Common myeloid progenitor, CD34-positive (primary cell): Measurements from ENCODE around the gene ADIPOR2.
"Not testable (repeated sequence)": the region's sequence is repeated elsewhere in the genome, so short reads cannot be mapped to it uniquely, and the experiment has no call there.

Experiments used
- CTCF ChIA-PET: fragments of 350-600 bp; sonication (Branson Sonifier 250); formaldehyde crosslinking; loops from one replicate; lab custom pipeline; 2021; ENCODE audit warnings: antibody characterized with exemption; lab: Charles Lee
- POLR2A ChIA-PET: fragments of 350-600 bp; sonication (Branson Sonifier 250); formaldehyde crosslinking; loops from one replicate; lab custom pipeline; 2021; ENCODE audit warnings: antibody characterized with exemption; lab: Charles Lee
- DNase-seq, 3 donors: peaks; one replicate each; pipeline versions ENCODE4 v3.0.0 to v3.0.0-alpha.2; 2013
- H3K27ac ChIP-seq, 2 experiments: 1 replicate in 1 of 2; 2 replicates in 1 of 2; pipeline ENCODE4 v1.7.0; 2013; ENCODE audit warnings: inconsistent platforms in 2 of 2, low read length in 2 of 2, mild to moderate bottlenecking in 2 of 2, low read depth in 1 of 2, moderate library complexity in 1 of 2; ENCODE audit not compliant: severe bottlenecking in 2 of 2, insufficient read depth in 1 of 2, poor library complexity in 1 of 2
- H3K27me3 ChIP-seq, 5 experiments: replicated peaks in 2 of 5; 1 replicate in 3 of 5; 2 replicates in 2 of 5; pipeline versions ENCODE4 v1.6.1 to v1.7.0; 2013; ENCODE audit warnings: low read length in 4 of 5, mild to moderate bottlenecking in 2 of 5, moderate library complexity in 2 of 5, inconsistent platforms in 1 of 5; ENCODE audit not compliant: insufficient read depth in 5 of 5, control insufficient read depth in 4 of 5
- H3K36me3 ChIP-seq, 4 experiments: 1 replicate in 2 of 4; 2 replicates in 2 of 4; pipeline versions ENCODE4 v1.6.1 to v1.7.0; 2013; ENCODE audit warnings: low read length in 3 of 4, control low read depth in 1 of 4, mild to moderate bottlenecking in 1 of 4; ENCODE audit not compliant: control insufficient read depth in 4 of 4, insufficient read depth in 4 of 4
- H3K4me1 ChIP-seq, 4 experiments: 1 replicate in 3 of 4; 2 replicates in 1 of 4; pipeline versions ENCODE4 v1.6.1 to v1.7.1; 2013; ENCODE audit warnings: low read length in 3 of 4, mild to moderate bottlenecking in 3 of 4, control low read depth in 1 of 4, inconsistent platforms in 1 of 4, moderate library complexity in 1 of 4; ENCODE audit not compliant: control insufficient read depth in 4 of 4, insufficient read depth in 4 of 4; ENCODE audit errors: control extremely low read depth in 1 of 4
- H3K4me3 ChIP-seq, 7 experiments: 1 replicate in 4 of 7; 2 replicates in 3 of 7; pipeline versions ENCODE4 v1.5.1 to v1.7.0; 2013; ENCODE audit warnings: mild to moderate bottlenecking in 7 of 7, low read length in 6 of 7, moderate library complexity in 6 of 7, inconsistent platforms in 2 of 7, low read depth in 2 of 7, control low read depth in 1 of 7; ENCODE audit not compliant: insufficient read depth in 4 of 7, control insufficient read depth in 1 of 7; ENCODE audit errors: extremely low read depth in 1 of 7
- H3K9me3 ChIP-seq, 5 experiments: 1 replicate in 4 of 5; 2 replicates in 1 of 5; pipeline versions ENCODE4 v1.6.1 to v1.7.1; 2013; ENCODE audit warnings: low read length in 4 of 5, mild to moderate bottlenecking in 2 of 5, inconsistent platforms in 1 of 5, low read depth in 1 of 5, moderate library complexity in 1 of 5; ENCODE audit not compliant: control insufficient read depth in 4 of 5, insufficient read depth in 2 of 5; ENCODE audit errors: control extremely low read depth in 1 of 5
- WGBS: methylation state at CpG from one replicate; pipeline ENCODE4 v1.1.5; 2013; ENCODE audit not compliant: insufficient coverage; 5-methylcytosine and 5-hydroxymethylcytosine counted together

ADIPOR2 gene

DNA sequence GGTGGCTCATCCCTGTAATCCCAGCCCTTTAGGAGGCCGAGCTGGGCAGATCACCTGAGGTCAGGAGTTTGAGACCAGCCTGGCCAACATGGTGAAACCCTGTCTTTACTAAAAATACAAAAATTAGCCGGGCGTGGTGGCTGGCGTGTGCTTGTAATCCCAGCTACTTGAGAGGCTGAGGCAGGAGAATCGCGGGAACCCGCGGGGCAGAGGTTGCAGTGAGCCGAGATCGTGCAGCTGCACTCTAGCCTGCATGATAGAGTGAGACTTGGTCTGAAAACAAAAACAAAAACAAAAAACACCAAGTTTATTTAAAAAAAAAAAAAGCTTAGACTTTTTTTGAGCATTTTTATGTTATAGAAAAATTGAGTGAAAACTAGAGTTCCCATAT, 40.8 kb downstream of the ADIPOR2 start:
- CTCF ChIA-PET, result interaction anchor here (1.0 kb wide), 1 partner anchor 15 kb away, joined by 3 read pairs; no protein-coding TSS in a partner anchor
- H3K4me1 ChIP-seq, H3K27ac ChIP-seq, DNase-seq, H3K9me3 ChIP-seq, H3K4me3 ChIP-seq, H3K36me3 ChIP-seq, POLR2A ChIA-PET, H3K27me3 ChIP-seq: not testable (repeated sequence)
- WGBS, result 99% methylated on average over 9 of the region's 10 CpGs

DNA sequence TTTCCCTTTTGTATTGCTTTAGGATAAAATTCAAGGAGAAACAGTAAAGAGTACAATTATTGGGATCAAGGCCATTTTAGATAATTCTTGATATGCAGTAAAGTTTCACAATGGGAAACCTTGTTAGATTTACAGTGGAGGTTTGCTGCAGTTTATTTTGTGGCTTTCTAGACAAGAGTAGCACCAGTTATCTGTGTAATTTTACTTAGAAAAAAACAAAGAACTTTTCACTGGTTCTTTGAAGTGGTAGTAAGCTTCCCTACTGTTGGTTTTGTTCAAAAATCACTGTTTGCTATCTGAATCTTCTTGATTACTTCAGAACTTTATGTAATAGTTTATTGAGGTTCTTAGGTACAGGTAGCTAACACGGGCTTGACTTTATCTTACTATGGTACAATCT, 42.0 kb downstream of the ADIPOR2 start:
- Histone ChIP-seq H3K36me3 (peaks cover 0 to 4% (median 1%) of the 10 kb centered on the region in 4 experiments), H3K4me3 (no peak overlapping the region), H3K4me1 (no peaks in the 10 kb centered on the region), H3K9me3 (no peaks in the 10 kb centered on the region), H3K27ac (no peak overlapping the region), H3K27me3 (no peaks in the 10 kb centered on the region)
- CTCF ChIA-PET, result interaction anchor here (1.3 kb wide), 1 partner anchor 80 kb away, joined by 4 read pairs; no protein-coding TSS in a partner anchor
- no peak for DNase-seq
- POLR2A ChIA-PET, result no interaction called here
- no CpG with 5 or more reads among the region's 1 CpG for WGBS

DNA sequence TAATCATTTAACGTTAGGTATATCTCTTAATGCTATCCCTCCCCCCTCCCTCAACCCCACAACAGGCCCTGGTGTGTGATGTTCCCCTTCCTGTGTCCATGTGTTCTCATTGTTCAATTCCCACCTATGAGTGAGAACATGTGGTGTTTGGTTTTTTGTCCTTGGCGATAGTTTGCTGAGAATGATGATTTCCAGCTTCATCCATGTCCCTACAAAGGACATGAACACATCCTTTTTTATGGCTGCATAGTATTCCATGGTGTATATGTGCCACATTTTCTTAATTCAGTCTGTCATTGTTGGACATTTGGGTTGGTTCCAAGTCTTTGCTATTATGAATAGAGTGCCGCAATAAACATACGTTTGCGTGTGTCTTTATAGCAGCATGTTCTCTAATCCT, 42.8 kb downstream of the ADIPOR2 start:
- H3K4me1 ChIP-seq, H3K36me3 ChIP-seq, POLR2A ChIA-PET, H3K4me3 ChIP-seq, H3K27me3 ChIP-seq, DNase-seq, H3K9me3 ChIP-seq, H3K27ac ChIP-seq: not testable (repeated sequence)
- no CpG with 5 or more reads among the region's 5 CpGs for WGBS
- CTCF ChIA-PET, result interaction anchor here (1.3 kb wide), 1 partner anchor 81 kb away, joined by 4 read pairs; no protein-coding TSS in a partner anchor

DNA sequence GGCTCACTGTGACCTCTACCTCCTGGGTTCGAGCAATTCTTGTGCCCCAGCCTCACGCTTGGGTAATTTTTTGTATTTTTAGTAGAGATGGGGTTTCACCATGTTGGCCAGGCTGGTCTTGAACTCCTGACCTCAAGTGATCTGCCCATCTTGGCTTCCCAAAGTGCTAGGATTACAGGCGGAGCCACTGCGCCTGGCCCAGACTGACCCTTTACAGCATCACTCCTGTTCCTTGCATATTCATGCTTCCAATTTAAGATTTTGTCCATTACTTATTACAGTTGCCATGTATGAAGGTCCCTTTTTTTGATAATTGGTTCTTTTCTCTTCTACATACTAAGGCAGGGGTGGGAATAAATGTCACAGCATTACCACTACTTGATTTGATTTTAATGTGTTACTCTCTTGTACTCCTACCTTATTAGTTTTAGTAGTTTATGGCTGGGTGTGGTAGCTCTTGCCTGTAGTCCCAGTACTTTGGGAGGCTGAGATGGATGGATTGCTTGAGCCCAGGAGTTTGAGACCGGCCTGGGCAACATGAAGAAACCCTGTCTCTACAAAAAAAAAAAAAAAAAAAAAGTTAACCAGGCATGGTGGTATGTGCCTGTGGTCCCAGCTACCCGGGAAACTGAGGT, 46.9 kb downstream of the ADIPOR2 start:
- 93% methylated on average over 4 of the region's 6 CpGs for WGBS
- H3K4me1 ChIP-seq, result peaks cover 0 to 6% (median 0%) of the 10 kb centered on the region in 4 experiments
- no peak overlapping the region for H3K27ac ChIP-seq
- no peaks in the 10 kb centered on the region for H3K27me3 ChIP-seq
- no peaks in the 10 kb centered on the region for H3K9me3 ChIP-seq
- no peak for DNase-seq
- POLR2A ChIA-PET, result no interaction called here
- H3K4me3 ChIP-seq, result no peak overlapping the region
- H3K36me3 ChIP-seq, result peaks cover 0 to 2% (median 0%) of the 10 kb centered on the region in 4 experiments
- CTCF ChIA-PET, result no interaction called here

DNA sequence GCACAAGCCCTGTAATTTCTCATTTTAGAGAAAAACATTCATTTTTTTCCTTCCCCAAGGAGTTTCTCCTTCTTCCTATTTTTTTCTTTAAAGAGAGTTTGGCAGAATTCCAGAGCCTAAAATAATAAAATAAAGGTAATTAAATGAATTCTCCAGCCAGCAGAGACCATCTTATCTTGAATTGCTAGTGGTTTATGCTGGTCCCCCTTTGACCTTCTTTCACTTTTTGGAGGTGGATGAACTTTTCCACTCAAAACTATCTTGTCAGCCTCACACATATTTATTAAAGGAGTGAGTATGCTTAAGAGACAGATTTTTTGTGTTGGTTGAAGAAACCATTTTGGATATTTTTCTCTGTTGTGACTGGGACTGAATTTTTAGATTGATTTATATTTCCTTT, 47.6 kb downstream of the ADIPOR2 start:
- H3K27me3 ChIP-seq, result no peaks in the 10 kb centered on the region
- H3K9me3 ChIP-seq, result no peaks in the 10 kb centered on the region
- POLR2A ChIA-PET, result no interaction called here
- DNase-seq, result no peak
- H3K27ac ChIP-seq, result no peak overlapping the region
- CTCF ChIA-PET, result no interaction called here
- no peak overlapping the region for H3K4me3 ChIP-seq
- H3K36me3 ChIP-seq, result peaks cover 0 to 2% (median 0%) of the 10 kb centered on the region in 4 experiments
- H3K4me1 ChIP-seq, result peaks cover 0 to 6% (median 0%) of the 10 kb centered on the region in 4 experiments

DNA sequence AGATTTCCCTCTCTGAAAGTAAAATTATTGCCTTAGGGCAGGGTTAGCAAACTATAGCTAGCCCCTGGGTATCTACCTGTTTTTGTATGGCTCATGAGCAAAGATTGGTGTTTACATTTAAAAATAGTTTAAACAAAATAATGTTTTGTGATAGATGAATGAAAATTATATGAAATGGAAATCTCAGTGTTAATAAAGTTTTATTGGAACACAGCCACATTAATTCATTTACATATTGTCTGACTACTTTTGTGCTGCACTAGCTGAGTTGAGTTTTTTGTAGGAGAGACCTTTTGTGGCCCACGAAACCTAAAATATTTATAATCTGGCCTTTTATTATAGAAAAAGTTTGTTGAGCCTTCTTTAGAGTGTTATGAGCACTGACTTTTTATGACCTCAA, 48.5 kb downstream of the ADIPOR2 start:
- POLR2A ChIA-PET, result no interaction called here
- Histone ChIP-seq H3K36me3 (peaks cover 0 to 2% (median 0%) of the 10 kb centered on the region in 4 experiments), H3K27me3 (no peaks in the 10 kb centered on the region), H3K27ac (no peak overlapping the region), H3K9me3 (no peaks in the 10 kb centered on the region), H3K4me1 (peaks cover 0 to 6% (median 0%) of the 10 kb centered on the region in 4 experiments), H3K4me3 (no peak overlapping the region)
- CTCF ChIA-PET, result interaction anchor here (1.0 kb wide), 1 partner anchor 28 kb away, joined by 3 read pairs; no protein-coding TSS in a partner anchor
- DNase-seq, result no peak
- WGBS, result no CpG with 5 or more reads among the region's 1 CpG

DNA sequence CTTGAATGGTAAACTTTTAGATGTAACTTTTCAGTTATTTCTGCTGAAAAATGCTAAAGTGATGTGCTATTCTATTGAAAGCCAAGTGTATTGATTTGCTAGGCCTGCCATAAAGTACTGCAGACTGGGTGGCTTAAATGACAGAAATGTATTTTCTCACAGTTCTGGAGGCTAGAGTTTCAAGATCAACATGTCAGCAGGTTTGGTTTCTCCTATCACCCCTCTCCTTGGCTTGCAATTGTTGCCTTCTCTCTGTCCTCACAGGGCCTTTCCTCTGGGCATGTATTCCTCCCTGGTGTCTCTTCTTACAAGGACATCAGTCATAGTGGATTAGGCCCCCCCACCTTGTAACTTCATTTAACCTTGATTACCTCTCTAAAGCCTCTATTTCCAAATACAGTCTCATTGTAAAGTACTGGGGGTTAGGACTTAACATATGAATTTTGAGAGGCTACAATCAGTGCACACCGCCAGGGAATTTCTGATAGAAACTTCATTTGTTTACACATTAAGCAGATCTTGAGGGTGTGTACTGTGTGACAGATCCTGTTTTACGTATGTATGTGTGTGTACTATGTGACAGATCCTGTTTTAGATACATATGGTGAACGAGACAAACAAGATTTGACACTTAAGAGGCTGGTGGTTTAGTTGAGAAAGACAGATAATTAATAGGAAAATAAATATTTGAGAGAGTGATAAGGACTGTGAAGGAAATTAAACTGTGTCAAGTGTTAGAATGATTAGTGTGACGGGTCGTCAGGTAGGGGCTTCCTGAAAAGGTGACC, 49.5 kb downstream of the ADIPOR2 start:
- DNase-seq, result no peak
- CTCF ChIA-PET, result interaction anchor here (0.9 to 1.0 kb wide), 2 partner anchors 13 to 27 kb away, joined by 3 read pairs; no protein-coding TSS in a partner anchor
- Histone ChIP-seq H3K27me3 (no peaks in the 10 kb centered on the region), H3K27ac (no peak overlapping the region), H3K36me3 (peaks cover 0 to 6% (median 1%) of the 10 kb centered on the region in 4 experiments), H3K4me3 (no peak overlapping the region), H3K9me3 (no peaks in the 10 kb centered on the region), H3K4me1 (peaks cover 0 to 6% (median 0%) of the 10 kb centered on the region in 4 experiments)
- 71% methylated on average over 5 of the region's 5 CpGs for WGBS
- POLR2A ChIA-PET, result no interaction called here
